ENCODE results near the gene THBS2. TPM values are rescaled to one million over a fixed set of nuclear protein-coding genes. Genes with fewer than 3 reads are reported as not detected.

THBS2 gene
- total RNA-seq, 1 experiment from 2014 or later, result 0.39 TPM

DNA sequence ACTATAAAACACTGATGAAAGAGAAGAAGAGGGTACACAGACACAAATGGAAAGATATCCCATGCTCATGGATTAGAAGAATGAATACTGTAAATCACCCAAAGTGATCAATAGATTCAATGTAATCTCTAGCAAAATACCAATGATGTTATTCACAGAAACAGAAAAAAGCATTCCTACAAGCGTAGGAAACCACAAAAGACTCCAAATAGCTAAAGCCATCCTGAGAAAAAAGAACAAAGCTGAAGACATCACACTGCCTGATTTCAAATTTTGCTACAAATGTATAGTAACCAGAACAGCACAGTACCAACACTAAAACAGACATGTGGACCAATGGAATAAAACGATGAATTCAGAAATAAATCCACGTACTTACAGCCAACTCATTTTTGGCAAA, 43.0 kb downstream of the THBS2 start:
- Histone ChIP-seq H3K4me2 (ENCODE audit: low read length) (no peak overlapping the region), H3K27me3 (ENCODE audit: insufficient read depth, low read length) (no peaks in the 10 kb centered on the region), H3K9me2 (ENCODE audit: insufficient read depth) (no peaks in the 10 kb centered on the region), H3K27ac (ENCODE audit: low read depth, low read length) (no peak overlapping the region), H3K9me3 (ENCODE audit: control insufficient read depth in 1 of 2, insufficient read depth in 1 of 2, low read depth in 1 of 2, low read length in 2 of 2) (no peaks in the 10 kb centered on the region), H3K9ac (ENCODE audit: low read length) (no peak overlapping the region), H3K79me2 (ENCODE audit: insufficient read depth, low read length) (no peaks in the 10 kb centered on the region), H4K20me1 (ENCODE audit: insufficient read depth) (no peaks in the 10 kb centered on the region), H3K4me1 (ENCODE audit: control insufficient read depth in 1 of 2, insufficient read depth in 2 of 2, low read length in 2 of 2) (peaks cover 2 to 12% of the 10 kb centered on the region in 2 experiments; a peak in 3 of 4 replicates), H3K36me3 (ENCODE audit: control insufficient read depth in 1 of 2, insufficient read depth in 2 of 2, low read length in 2 of 2) (no peaks in the 10 kb centered on the region), H3K4me3 (replicated peaks in 1 of 2; ENCODE audit: low read depth in 1 of 2, low read length in 2 of 2) (no peak overlapping the region), H2AFZ (ENCODE audit: low read depth, low read length, poor library complexity, severe bottlenecking) (no peak overlapping the region)
- ATAC-seq, result no peak
- RAD21 ChIA-PET (ENCODE audit: low non-redundant PET in 1 of 2, low total read pairs in 2 of 2, uncharacterized antibody in 2 of 2, unreplicated experiment in 2 of 2), result no interaction called here
- CTCF ChIA-PET, result no interaction called here
- TF ChIP-seq POLR2AphosphoS5 (IDR thresholded peaks at IDR 0.05; ENCODE audit: low read depth, low read length) (no peak), YY1 (IDR thresholded peaks at IDR 0.05; ENCODE audit: extremely low read depth, insufficient replicate concordance, low read depth, low read length) (no peak), EGR1 (IDR thresholded peaks at IDR 0.05; ENCODE audit: low read depth) (no peak)
- BruUV-seq (replicated peaks), result no TSS peak
- DNase-seq (ENCODE audit: low read depth, low spot score), result no peak
- intact Hi-C loops (cut with micrococcal nuclease), result no loop called here
- POLR2A ChIA-PET, result no interaction called here

DNA sequence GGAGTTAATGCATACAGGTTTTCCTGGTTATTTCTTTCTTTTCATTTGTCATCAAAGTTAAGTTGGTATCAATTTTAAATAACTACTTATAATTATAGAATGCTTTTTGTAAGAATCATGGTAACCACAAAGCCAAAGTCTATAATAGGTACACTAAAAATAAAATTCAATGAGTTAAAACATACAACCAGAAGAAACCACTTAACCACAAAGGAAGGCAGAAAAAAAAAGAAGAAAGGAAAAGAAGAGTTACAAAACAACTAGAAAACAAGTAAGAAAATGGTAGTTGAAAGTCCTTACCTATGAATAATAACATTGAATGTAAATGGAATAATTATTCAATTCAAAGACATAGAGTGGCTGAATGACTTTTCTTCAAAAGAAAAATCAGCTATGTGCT, 45.6 kb downstream of the THBS2 start:
- Histone ChIP-seq H3K4me3 (replicated peaks in 1 of 2; ENCODE audit: low read depth in 1 of 2, low read length in 2 of 2) (no peak overlapping the region), H4K20me1 (ENCODE audit: insufficient read depth) (no peaks in the 10 kb centered on the region), H3K4me1 (ENCODE audit: control insufficient read depth in 1 of 2, insufficient read depth in 2 of 2, low read length in 2 of 2) (peaks cover 0 to 6% of the 10 kb centered on the region in 2 experiments; a peak in 2 of 4 replicates), H3K27me3 (ENCODE audit: insufficient read depth, low read length) (no peaks in the 10 kb centered on the region), H3K9ac (ENCODE audit: low read length) (no peak overlapping the region), H3K4me2 (ENCODE audit: low read length) (no peak overlapping the region), H3K9me2 (ENCODE audit: insufficient read depth) (no peaks in the 10 kb centered on the region), H2AFZ (ENCODE audit: low read depth, low read length, poor library complexity, severe bottlenecking) (no peak overlapping the region), H3K36me3 (ENCODE audit: control insufficient read depth in 1 of 2, insufficient read depth in 2 of 2, low read length in 2 of 2) (no peaks in the 10 kb centered on the region), H3K9me3 (ENCODE audit: control insufficient read depth in 1 of 2, insufficient read depth in 1 of 2, low read depth in 1 of 2, low read length in 2 of 2) (no peaks in the 10 kb centered on the region), H3K79me2 (ENCODE audit: insufficient read depth, low read length) (no peaks in the 10 kb centered on the region), H3K27ac (ENCODE audit: low read depth, low read length) (no peak overlapping the region)
- BruUV-seq (replicated peaks), result no TSS peak
- POLR2A ChIA-PET, result no interaction called here
- no peak for ATAC-seq
- DNase-seq (ENCODE audit: low read depth, low spot score), result no peak
- intact Hi-C loops (cut with micrococcal nuclease), result no loop called here
- CTCF ChIA-PET, result no interaction called here
- RAD21 ChIA-PET (ENCODE audit: low non-redundant PET in 1 of 2, low total read pairs in 2 of 2, uncharacterized antibody in 2 of 2, unreplicated experiment in 2 of 2), result no interaction called here
- TF ChIP-seq YY1 (IDR thresholded peaks at IDR 0.05; ENCODE audit: extremely low read depth, insufficient replicate concordance, low read depth, low read length) (no peak), JUND (IDR thresholded peaks at IDR 0.05) (no peak), POLR2AphosphoS5 (IDR thresholded peaks at IDR 0.05; ENCODE audit: low read depth, low read length) (no peak), EZH2phosphoT487 (IDR thresholded peaks at IDR 0.05; ENCODE audit: borderline replicate concordance) (no peak), EZH2 (IDR thresholded peaks at IDR 0.05) (no peak), CEBPB (IDR thresholded peaks at IDR 0.05; ENCODE audit: low read depth) (no peak), ZFX (IDR thresholded peaks at IDR 0.05) (no peak), POLR2A (IDR thresholded peaks at IDR 0.05; ENCODE audit: borderline replicate concordance, extremely low read depth, insufficient read depth, insufficient read length) (no peak), CBX3 (IDR thresholded peaks at IDR 0.05; ENCODE audit: low read depth) (no peak), MAX (IDR thresholded peaks at IDR 0.05) (no peak), TCF7L2 (IDR thresholded peaks at IDR 0.05; ENCODE audit: borderline replicate concordance, extremely low read depth, insufficient read depth, insufficient read length) (no peak), SIN3A (IDR thresholded peaks at IDR 0.05; ENCODE audit: low read depth) (no peak), SP1 (IDR thresholded peaks at IDR 0.05; ENCODE audit: low read depth) (no peak), SRF (IDR thresholded peaks at IDR 0.05; ENCODE audit: low read depth) (no peak), EGR1 (IDR thresholded peaks at IDR 0.05; ENCODE audit: low read depth) (no peak)
- TF ChIP-seq, protein P1, sequence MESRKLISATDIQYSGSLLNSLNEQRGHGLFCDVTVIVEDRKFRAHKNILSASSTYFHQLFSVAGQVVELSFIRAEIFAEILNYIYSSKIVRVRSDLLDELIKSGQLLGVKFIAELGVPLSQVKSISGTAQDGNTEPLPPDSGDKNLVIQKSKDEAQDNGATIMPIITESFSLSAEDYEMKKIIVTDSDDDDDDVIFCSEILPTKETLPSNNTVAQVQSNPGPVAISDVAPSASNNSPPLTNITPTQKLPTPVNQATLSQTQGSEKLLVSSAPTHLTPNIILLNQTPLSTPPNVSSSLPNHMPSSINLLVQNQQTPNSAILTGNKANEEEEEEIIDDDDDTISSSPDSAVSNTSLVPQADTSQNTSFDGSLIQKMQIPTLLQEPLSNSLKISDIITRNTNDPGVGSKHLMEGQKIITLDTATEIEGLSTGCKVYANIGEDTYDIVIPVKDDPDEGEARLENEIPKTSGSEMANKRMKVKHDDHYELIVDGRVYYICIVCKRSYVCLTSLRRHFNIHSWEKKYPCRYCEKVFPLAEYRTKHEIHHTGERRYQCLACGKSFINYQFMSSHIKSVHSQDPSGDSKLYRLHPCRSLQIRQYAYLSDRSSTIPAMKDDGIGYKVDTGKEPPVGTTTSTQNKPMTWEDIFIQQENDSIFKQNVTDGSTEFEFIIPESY (IDR thresholded peaks at IDR 0.05; ENCODE audit: extremely low read depth, insufficient replicate concordance, low read length), result no peak
- TF ChIP-seq, protein P2, sequence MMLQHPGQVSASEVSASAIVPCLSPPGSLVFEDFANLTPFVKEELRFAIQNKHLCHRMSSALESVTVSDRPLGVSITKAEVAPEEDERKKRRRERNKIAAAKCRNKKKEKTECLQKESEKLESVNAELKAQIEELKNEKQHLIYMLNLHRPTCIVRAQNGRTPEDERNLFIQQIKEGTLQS (IDR thresholded peaks at IDR 0.05), result no peak

Data from HCT116 (cell line).